ENCODE measurements around the gene CMTM4.

DNA sequence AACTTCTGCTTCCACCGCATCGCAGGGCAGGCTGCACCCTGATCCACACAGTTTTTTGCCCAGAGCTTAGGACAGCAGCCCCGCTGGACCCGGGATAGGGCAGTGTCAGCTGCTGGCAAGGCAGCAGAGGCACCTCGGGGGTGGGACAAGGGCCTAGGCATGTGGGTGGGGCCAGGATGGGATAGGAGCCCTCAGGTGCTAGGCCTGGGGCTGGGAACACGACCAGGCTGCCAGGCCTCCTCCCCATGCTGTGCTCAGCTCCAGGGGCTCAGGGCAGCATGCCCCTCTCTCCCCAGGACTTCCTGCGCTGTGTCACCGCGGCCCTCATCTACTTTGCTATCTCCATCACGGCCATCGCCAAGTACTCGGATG, 87.4 kb downstream of the CMTM4 start:
- TF ChIP-seq, protein P1, sequence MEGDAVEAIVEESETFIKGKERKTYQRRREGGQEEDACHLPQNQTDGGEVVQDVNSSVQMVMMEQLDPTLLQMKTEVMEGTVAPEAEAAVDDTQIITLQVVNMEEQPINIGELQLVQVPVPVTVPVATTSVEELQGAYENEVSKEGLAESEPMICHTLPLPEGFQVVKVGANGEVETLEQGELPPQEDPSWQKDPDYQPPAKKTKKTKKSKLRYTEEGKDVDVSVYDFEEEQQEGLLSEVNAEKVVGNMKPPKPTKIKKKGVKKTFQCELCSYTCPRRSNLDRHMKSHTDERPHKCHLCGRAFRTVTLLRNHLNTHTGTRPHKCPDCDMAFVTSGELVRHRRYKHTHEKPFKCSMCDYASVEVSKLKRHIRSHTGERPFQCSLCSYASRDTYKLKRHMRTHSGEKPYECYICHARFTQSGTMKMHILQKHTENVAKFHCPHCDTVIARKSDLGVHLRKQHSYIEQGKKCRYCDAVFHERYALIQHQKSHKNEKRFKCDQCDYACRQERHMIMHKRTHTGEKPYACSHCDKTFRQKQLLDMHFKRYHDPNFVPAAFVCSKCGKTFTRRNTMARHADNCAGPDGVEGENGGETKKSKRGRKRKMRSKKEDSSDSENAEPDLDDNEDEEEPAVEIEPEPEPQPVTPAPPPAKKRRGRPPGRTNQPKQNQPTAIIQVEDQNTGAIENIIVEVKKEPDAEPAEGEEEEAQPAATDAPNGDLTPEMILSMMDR (IDR thresholded peaks at IDR 0.05; ENCODE audit: low read depth, low read length), result no peak
- TF ChIP-seq POLR2A (IDR thresholded peaks at IDR 0.05; ENCODE audit: extremely low read depth, insufficient read length), result no peak
- TF ChIP-seq, protein P2, sequence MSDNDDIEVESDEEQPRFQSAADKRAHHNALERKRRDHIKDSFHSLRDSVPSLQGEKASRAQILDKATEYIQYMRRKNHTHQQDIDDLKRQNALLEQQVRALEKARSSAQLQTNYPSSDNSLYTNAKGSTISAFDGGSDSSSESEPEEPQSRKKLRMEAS (IDR thresholded peaks at IDR 0.05; ENCODE audit: low read depth, low read length), result no peak

Measured in NB4 (cell line).